ENCODE results near the gene TNS1.

Gene TNS1

GRCh38 chr2:217797165-217797564 is 205.6 kb downstream of the TNS1 start:
- Histone ChIP-seq H3K4me1 (peaks cover 34% of the 10 kb centered on the region), H3K4me3 (ENCODE audit: low read depth, low read length) (no peak overlapping the region), H3K27me3 (no peaks in the 10 kb centered on the region), H3K36me3 (no peaks in the 10 kb centered on the region), H3K9me3 (no peaks in the 10 kb centered on the region)
- no peak for DNase-seq
- no peak for TF ChIP-seq CTCF (IDR thresholded peaks at IDR 0.05; ENCODE audit: low read depth, low read length)

- H3K36me3 ChIP-seq, result no peaks in the 10 kb centered on the region
- no peak for DNase-seq
- no peaks in the 10 kb centered on the region for H3K9me3 ChIP-seq
- H3K27me3 ChIP-seq, result no peaks in the 10 kb centered on the region
- TF ChIP-seq CTCF (IDR thresholded peaks at IDR 0.05; ENCODE audit: low read depth, low read length), result no peak
- no peak overlapping the region for H3K4me3 ChIP-seq (ENCODE audit: low read depth, low read length)
- peaks cover 27% of the 10 kb centered on the region for H3K4me1 ChIP-seq
Measured at GRCh38 chr2:217795706-217796465, 206.9 kb downstream of the TNS1 start.

GRCh38 chr2:217795067-217795466 is 207.7 kb downstream of the TNS1 start:
- Histone ChIP-seq H3K4me3 (ENCODE audit: low read depth, low read length) (no peak overlapping the region), H3K36me3 (no peaks in the 10 kb centered on the region), H3K9me3 (no peaks in the 10 kb centered on the region), H3K4me1 (peaks cover 27% of the 10 kb centered on the region), H3K27me3 (no peaks in the 10 kb centered on the region)
- no peak for DNase-seq
- TF ChIP-seq CTCF (IDR thresholded peaks at IDR 0.05; ENCODE audit: low read depth, low read length), result no peak

- H3K9me3 ChIP-seq, result no peaks in the 10 kb centered on the region
- no peaks in the 10 kb centered on the region for H3K36me3 ChIP-seq
Measured at GRCh38 chr2:217794133-217794986, 208.4 kb downstream of the TNS1 start.

DNA sequence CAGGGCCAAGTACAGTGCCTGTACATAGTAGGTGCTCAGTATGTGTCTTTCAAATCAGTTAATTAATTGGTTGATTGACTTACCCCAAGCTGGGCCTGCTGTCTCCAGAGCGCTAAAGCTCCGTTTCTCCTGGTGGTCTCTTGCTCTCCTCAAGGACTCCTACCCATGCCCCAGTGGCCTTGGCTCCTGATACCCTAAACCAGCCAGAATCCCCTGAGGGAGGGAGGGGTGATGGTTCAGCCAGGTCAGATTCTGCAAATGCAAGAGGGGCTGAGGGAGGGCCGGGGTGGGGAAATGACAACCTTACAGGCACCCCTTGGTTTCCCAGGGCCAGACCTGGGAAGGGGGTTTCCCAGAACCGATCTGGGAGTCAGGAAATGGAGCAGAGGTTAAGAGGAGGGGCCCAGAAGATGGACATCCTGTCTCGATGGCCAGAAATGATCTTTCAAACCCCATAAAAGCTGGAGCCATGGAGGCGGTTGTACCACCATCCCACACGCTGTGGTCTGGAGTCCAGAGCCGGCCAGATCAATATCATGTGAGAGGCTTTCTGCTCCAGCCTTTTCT is 209.1 kb downstream of the TNS1 start:
- no peak for TF ChIP-seq CTCF (IDR thresholded peaks at IDR 0.05; ENCODE audit: low read depth, low read length)
- H3K4me1 ChIP-seq, result peaks cover 27% of the 10 kb centered on the region
- peak; percentile 53 for DNase-seq

More at GRCh38 chr2:217794133-217794986, 208.4 kb downstream of the TNS1 start:
- no peak overlapping the region for H3K4me3 ChIP-seq (ENCODE audit: low read depth, low read length)
- H3K27me3 ChIP-seq, result no peaks in the 10 kb centered on the region
- H3K4me1 ChIP-seq, result peaks cover 27% of the 10 kb centered on the region
- no peak for TF ChIP-seq CTCF (IDR thresholded peaks at IDR 0.05; ENCODE audit: low read depth, low read length)
- no peak for DNase-seq

More for the DNA sequence above, 209.1 kb downstream of the TNS1 start:
- Histone ChIP-seq H3K9me3 (no peaks in the 10 kb centered on the region), H3K36me3 (no peaks in the 10 kb centered on the region), H3K27me3 (no peaks in the 10 kb centered on the region), H3K4me3 (ENCODE audit: low read depth, low read length) (no peak overlapping the region)

Measured in BE2C (cell line).